Activated B cell treated with CpG ODN at 0.5 μM for 24 hours (primary cell): Measurements from ENCODE around the gene ADGRG1. TPM values are rescaled to one million over a fixed set of nuclear protein-coding genes. Genes with fewer than 3 reads are reported as not detected.

ENCODE experiments used
- ATAC-seq: fragments of 200-7000 bp; cut with Tn5 transposase; one replicate; pipeline ENCODE4 v1.10.0; 2021; ENCODE audit warnings: low read depth, mild to moderate bottlenecking, moderate library complexity
- CTCF ChIA-PET: fragments of 350-600 bp; sonication (Branson Sonifier 250); formaldehyde crosslinking; loops from one replicate; lab custom pipeline; 2021; ENCODE audit warnings: antibody characterized with exemption; lab: Charles Lee
- POLR2A ChIA-PET: fragments of 350-600 bp; sonication (Branson Sonifier 250); formaldehyde crosslinking; loops from one replicate; lab custom pipeline; 2021; ENCODE audit warnings: antibody characterized with exemption; lab: Charles Lee
- DNase-seq: peaks from one replicate; pipeline ENCODE4 v3.0.0; 2022
- H3K27ac Mint-ChIP-seq: one replicate; pipeline ENCODE4 v1.8.0; 2020; ENCODE audit warnings: mixed read lengths
- H3K27me3 Mint-ChIP-seq: one replicate; pipeline ENCODE4 v1.8.0; 2021; ENCODE audit warnings: mixed read lengths
- H3K36me3 Mint-ChIP-seq: one replicate; pipeline ENCODE4 v1.8.0; 2021; ENCODE audit warnings: low read depth, mixed read lengths
- H3K4me1 Mint-ChIP-seq: one replicate; pipeline ENCODE4 v1.8.0; 2021; ENCODE audit warnings: mixed read lengths
- H3K4me3 Mint-ChIP-seq: one replicate; pipeline ENCODE4 v1.8.0; 2020; ENCODE audit warnings: mild to moderate bottlenecking, mixed read lengths
- H3K9me3 Mint-ChIP-seq: one replicate; pipeline ENCODE4 v1.8.0; 2020; ENCODE audit warnings: mixed read lengths
- CTCF ChIP-seq: fragments of 200-600 bp; IDR thresholded peaks from one replicate; pipeline ENCODE4 v1.8.0; 2022; ENCODE audit warnings: antibody characterized with exemption, mild to moderate bottlenecking
- intact Hi-C: fragments of 100-400 bp; cut with micrococcal nuclease; formaldehyde crosslinking; loops from one replicate; pipeline ENCODE4 v1.15.1; 2024
- total RNA-seq: library from RNA; stranded (reverse); gene quantifications from 2 replicates; pipeline ENCODE4 v1.2.3, GENCODE V29; 2022

Gene ADGRG1
- total RNA-seq, 1 donor from 2014 or later = 0.13 TPM

GRCh38 chr16:57696240-57696639, 67.8 kb downstream of the ADGRG1 start:
- Mint-ChIP-seq H3K4me1 (peaks cover 12% of the 10 kb centered on the region), H3K27ac (no peak overlapping the region), H3K9me3 (no peaks in the 10 kb centered on the region), H3K27me3 (no peaks in the 10 kb centered on the region), H3K36me3 (no peaks in the 10 kb centered on the region), H3K4me3 (no peak overlapping the region)
- ChIA-PET CTCF (no interaction called here), POLR2A (no interaction called here)
- intact Hi-C loops = no loop called here
- no peak for DNase-seq
- TF ChIP-seq CTCF = no peak
- ATAC-seq = no peak

GRCh38 chr16:57697896-57698537, 69.6 kb downstream of the ADGRG1 start:
- intact Hi-C loops = no loop called here
- Mint-ChIP-seq H3K27ac (no peak overlapping the region), H3K4me1 (peaks cover 11% of the 10 kb centered on the region), H3K27me3 (no peaks in the 10 kb centered on the region), H3K4me3 (no peak overlapping the region), H3K36me3 (no peaks in the 10 kb centered on the region), H3K9me3 (no peaks in the 10 kb centered on the region)
- ChIA-PET CTCF (no interaction called here), POLR2A (no interaction called here)
- no peak for TF ChIP-seq CTCF
- no peak for ATAC-seq
- DNase-seq = no peak

- DNase-seq = no peak
- Mint-ChIP-seq H3K9me3 (no peaks in the 10 kb centered on the region), H3K4me1 (peaks cover 11% of the 10 kb centered on the region), H3K36me3 (no peaks in the 10 kb centered on the region), H3K27ac (no peak overlapping the region), H3K4me3 (no peak overlapping the region), H3K27me3 (no peaks in the 10 kb centered on the region)
- ChIA-PET CTCF (no interaction called here), POLR2A (no interaction called here)
- no peak for ATAC-seq
- no peak for TF ChIP-seq CTCF
- intact Hi-C loops = no loop called here
Measured at GRCh38 chr16:57698812-57699405, 70.5 kb downstream of the ADGRG1 start.

GRCh38 chr16:57699481-57699880, 71.1 kb downstream of the ADGRG1 start:
- ChIA-PET POLR2A (no interaction called here), CTCF (no interaction called here)
- Mint-ChIP-seq H3K9me3 (no peaks in the 10 kb centered on the region), H3K27ac (no peak overlapping the region), H3K27me3 (no peaks in the 10 kb centered on the region), H3K4me3 (no peak overlapping the region), H3K36me3 (no peaks in the 10 kb centered on the region), H3K4me1 (peaks cover 11% of the 10 kb centered on the region)
- DNase-seq (no peak), ATAC-seq (no peak)
- TF ChIP-seq CTCF = no peak
- intact Hi-C loops = no loop called here

- H3K27ac Mint-ChIP-seq = no peak overlapping the region
- TF ChIP-seq CTCF = no peak
- ATAC-seq (no peak), DNase-seq (no peak)
- H3K9me3 Mint-ChIP-seq = no peaks in the 10 kb centered on the region
- no peak overlapping the region for H3K4me3 Mint-ChIP-seq
- H3K36me3 Mint-ChIP-seq = no peaks in the 10 kb centered on the region
- CTCF ChIA-PET = no interaction called here
- no peaks in the 10 kb centered on the region for H3K27me3 Mint-ChIP-seq
- peaks cover 6% of the 10 kb centered on the region for H3K4me1 Mint-ChIP-seq
- intact Hi-C loops = no loop called here
- POLR2A ChIA-PET = no interaction called here
Measured at GRCh38 chr16:57699899-57700298, 71.5 kb downstream of the ADGRG1 start.
